KMS-11 (cell line): ENCODE measurements around the gene LTK.

ENCODE experiments used
- H2AFZ ChIP-seq: fragments of 200-600 bp; sonication (generic); 2 replicates; pipeline ENCODE4 v1.6.1; 2016; ENCODE audit warnings: antibody characterized with exemption, mixed run types, low read depth
- H3K27ac ChIP-seq: fragments of 200-600 bp; sonication (generic); 2 replicates; pipeline ENCODE4 v1.6.1; 2016; ENCODE audit warnings: mild to moderate bottlenecking, mixed run types
- H3K27me3 ChIP-seq: fragments of 200-600 bp; sonication (generic); 2 replicates; pipeline ENCODE4 v1.6.1; 2017; ENCODE audit warnings: mild to moderate bottlenecking, low read depth, mixed run types, moderate library complexity; ENCODE audit not compliant: insufficient read depth
- H3K36me3 ChIP-seq: fragments of 200-600 bp; sonication (generic); 2 replicates; pipeline ENCODE4 v1.6.1; 2017; ENCODE audit warnings: mild to moderate bottlenecking, mixed run types; ENCODE audit not compliant: insufficient read depth
- H3K4me1 ChIP-seq: fragments of 200-600 bp; sonication (generic); 2 replicates; pipeline ENCODE4 v1.6.1; 2016; ENCODE audit warnings: mild to moderate bottlenecking, low read depth, mixed run types; ENCODE audit not compliant: poor library complexity, severe bottlenecking
- H3K4me2 ChIP-seq: fragments of 200-600 bp; sonication (generic); 2 replicates; pipeline ENCODE4 v1.7.0; 2016; ENCODE audit warnings: mild to moderate bottlenecking, mixed run types
- H3K4me3 ChIP-seq: fragments of 200-600 bp; sonication (generic); IDR thresholded peaks from 2 replicates; pipeline ENCODE4 v1.6.1; 2017; ENCODE audit warnings: low read depth, low read length, mixed read lengths; ENCODE audit not compliant: insufficient read depth
- H3K79me2 ChIP-seq: fragments of 200-600 bp; sonication (generic); 2 replicates; pipeline ENCODE4 v1.6.1; 2016; ENCODE audit warnings: low read depth, mixed run types; ENCODE audit not compliant: insufficient read depth
- H3K9ac ChIP-seq: fragments of 200-600 bp; sonication (generic); 2 replicates; pipeline ENCODE4 v1.6.1; 2016; ENCODE audit warnings: mild to moderate bottlenecking, mixed run types
- H4K20me1 ChIP-seq: fragments of 200-600 bp; sonication (generic); 2 replicates; pipeline ENCODE4 v1.6.1; 2016; ENCODE audit warnings: mild to moderate bottlenecking, mixed run types; ENCODE audit not compliant: insufficient read depth
- CTCF ChIP-seq: fragments of 200-600 bp; sonication (generic); conservative IDR thresholded peaks from 2 replicates; pipeline ENCODE4 v1.6.1; 2017; ENCODE audit warnings: low read depth, mild to moderate bottlenecking, antibody characterized with exemption, low read length, moderate library complexity, mixed read lengths

The LTK gene

DNA sequence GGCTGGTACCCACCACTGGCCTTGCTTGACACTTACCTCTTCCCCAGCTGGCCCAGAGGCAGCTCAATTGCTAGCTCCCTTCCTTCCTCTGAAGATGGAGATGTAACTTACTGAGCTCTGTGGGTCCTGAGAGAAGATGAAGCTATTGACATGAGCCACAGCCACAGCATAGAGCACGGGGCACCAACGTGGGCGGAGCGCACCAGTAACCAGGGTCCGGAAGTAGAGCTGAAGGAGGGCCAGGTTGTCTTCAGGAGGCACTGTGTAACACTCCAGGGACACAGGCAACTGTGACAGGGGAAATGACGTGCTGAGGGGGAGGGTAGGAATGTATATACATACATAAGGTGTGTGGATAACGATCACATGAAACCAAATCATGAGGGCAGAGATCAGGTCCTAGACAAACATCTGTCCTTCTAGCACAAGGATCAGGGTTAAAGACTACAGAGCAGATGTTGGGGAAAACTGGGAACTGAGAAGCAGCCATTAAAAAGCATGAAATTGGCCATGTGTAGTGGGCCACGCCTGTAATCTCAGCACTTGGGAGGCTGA is 4.3 kb upstream of the LTK start:
- no peaks in the 10 kb centered on the region for H3K36me3 ChIP-seq
- H3K4me2 ChIP-seq = no peak overlapping the region
- no peaks in the 10 kb centered on the region for H4K20me1 ChIP-seq
- H3K4me1 ChIP-seq = peaks cover 9% of the 10 kb centered on the region
- H3K27me3 ChIP-seq = no peaks in the 10 kb centered on the region
- TF ChIP-seq CTCF = no peak
- no peak overlapping the region for H3K9ac ChIP-seq
- no peaks in the 10 kb centered on the region for H3K79me2 ChIP-seq
- no peak overlapping the region for H3K4me3 ChIP-seq
- H2AFZ ChIP-seq = no peak overlapping the region
- no peak overlapping the region for H3K27ac ChIP-seq

DNA sequence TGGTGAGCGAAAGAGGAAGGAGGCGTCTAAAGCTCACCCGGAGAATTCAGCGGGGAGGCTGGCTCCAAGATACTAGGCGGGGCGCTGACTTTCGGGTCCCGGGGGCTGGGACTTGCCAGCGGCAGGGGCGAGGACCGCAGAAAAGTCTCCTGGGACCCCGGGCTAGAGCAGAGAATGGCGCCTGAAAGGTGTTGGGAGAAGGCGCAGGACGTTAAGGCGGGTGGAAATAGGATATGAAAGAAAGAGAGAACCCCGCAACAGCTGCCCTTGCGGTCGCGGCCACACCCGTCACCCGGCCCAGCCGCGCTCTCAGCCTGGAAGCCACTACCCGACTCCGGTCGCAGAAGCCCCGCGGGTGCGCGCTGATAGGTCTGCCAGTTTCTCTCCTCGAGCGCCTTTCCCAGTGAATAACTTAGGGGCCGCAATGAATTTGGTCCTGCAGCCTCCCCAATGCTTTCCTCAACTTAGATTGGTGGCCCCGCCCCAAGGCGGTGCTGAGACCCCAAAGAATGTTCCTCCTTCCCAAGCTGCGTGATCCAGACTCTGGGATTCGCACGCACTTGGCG is 604 bp downstream of the LTK start:
- Histone ChIP-seq H3K4me2 (no peak overlapping the region), H3K79me2 (no peaks in the 10 kb centered on the region), H3K4me3 (no peak overlapping the region), H3K36me3 (no peaks in the 10 kb centered on the region), H2AFZ (no peak overlapping the region), H3K4me1 (peaks cover 9% of the 10 kb centered on the region), H3K27me3 (no peaks in the 10 kb centered on the region), H3K9ac (no peak overlapping the region), H4K20me1 (no peaks in the 10 kb centered on the region), H3K27ac (no peak overlapping the region)
- TF ChIP-seq CTCF = no peak

DNA sequence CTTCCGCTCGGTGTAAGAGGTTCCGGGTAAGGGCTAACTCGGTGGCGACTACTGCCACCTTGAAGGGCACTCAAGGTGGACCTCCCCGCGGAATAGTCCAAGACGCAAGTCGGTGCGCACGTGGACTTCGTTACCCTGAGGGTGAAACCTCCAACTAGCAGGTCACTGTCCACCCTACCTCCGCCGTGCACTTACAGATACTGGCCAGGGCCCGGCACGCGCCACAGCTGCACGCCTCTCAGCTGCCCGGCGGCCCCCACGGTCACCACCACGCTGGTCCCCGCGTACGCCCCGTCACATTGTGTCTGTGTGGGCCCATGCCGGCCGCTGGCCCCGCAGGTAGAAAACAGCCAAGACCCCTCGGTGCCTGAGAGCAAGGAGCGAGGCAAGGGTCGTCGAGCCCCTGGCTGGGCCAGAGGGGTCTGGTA is 1.1 kb downstream of the LTK start:
- Histone ChIP-seq H3K27me3 (no peaks in the 10 kb centered on the region), H3K4me1 (peaks cover 9% of the 10 kb centered on the region)

GRCh38 chr15:41511899-41512369 is 1.7 kb downstream of the LTK start:
- Histone ChIP-seq H3K27ac (no peak overlapping the region), H3K4me3 (no peak overlapping the region), H3K27me3 (no peaks in the 10 kb centered on the region), H3K4me1 (peaks cover 9% of the 10 kb centered on the region), H3K9ac (no peak overlapping the region), H2AFZ (no peak overlapping the region), H3K36me3 (no peaks in the 10 kb centered on the region), H3K79me2 (no peaks in the 10 kb centered on the region), H3K4me2 (no peak overlapping the region), H4K20me1 (no peaks in the 10 kb centered on the region)
- no peak for TF ChIP-seq CTCF

More for the DNA sequence above, 1.1 kb downstream of the LTK start:
- Histone ChIP-seq H3K27ac (no peak overlapping the region), H3K36me3 (no peaks in the 10 kb centered on the region), H2AFZ (no peak overlapping the region), H3K9ac (no peak overlapping the region), H3K79me2 (no peaks in the 10 kb centered on the region), H3K4me3 (no peak overlapping the region), H3K4me2 (no peak overlapping the region), H4K20me1 (no peaks in the 10 kb centered on the region)
- no peak for TF ChIP-seq CTCF
